Measurements from ENCODE around the gene AOPEP.

DNA sequence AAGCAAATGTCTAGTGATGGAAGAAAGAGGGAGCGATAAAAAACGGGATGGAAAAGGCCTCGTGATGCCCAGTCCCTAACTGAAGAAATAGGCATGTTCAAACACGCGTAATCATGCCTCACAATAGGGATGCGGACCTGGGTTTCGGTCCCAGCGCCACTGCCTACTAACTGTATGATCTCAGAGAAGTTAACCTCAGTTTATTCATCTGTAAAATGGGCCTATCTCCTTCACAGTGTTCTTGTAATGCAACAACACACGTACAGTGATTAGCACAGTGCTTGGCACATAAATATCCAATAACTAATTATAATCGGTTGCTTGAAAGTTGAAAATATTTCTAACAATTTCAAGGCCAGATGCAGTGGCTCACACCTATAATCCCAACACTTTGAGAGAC, 409.3 kb downstream of the AOPEP start:
- TF ChIP-seq, protein P1, sequence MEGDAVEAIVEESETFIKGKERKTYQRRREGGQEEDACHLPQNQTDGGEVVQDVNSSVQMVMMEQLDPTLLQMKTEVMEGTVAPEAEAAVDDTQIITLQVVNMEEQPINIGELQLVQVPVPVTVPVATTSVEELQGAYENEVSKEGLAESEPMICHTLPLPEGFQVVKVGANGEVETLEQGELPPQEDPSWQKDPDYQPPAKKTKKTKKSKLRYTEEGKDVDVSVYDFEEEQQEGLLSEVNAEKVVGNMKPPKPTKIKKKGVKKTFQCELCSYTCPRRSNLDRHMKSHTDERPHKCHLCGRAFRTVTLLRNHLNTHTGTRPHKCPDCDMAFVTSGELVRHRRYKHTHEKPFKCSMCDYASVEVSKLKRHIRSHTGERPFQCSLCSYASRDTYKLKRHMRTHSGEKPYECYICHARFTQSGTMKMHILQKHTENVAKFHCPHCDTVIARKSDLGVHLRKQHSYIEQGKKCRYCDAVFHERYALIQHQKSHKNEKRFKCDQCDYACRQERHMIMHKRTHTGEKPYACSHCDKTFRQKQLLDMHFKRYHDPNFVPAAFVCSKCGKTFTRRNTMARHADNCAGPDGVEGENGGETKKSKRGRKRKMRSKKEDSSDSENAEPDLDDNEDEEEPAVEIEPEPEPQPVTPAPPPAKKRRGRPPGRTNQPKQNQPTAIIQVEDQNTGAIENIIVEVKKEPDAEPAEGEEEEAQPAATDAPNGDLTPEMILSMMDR (IDR thresholded peaks at IDR 0.05): no peak
- no peak for TF ChIP-seq POLR2A (IDR thresholded peaks at IDR 0.05)

Measured in heart left ventricle (tissue), 13 donors.